ENCODE results near the gene EBF3.

GRCh38 chr10:129939416-129940275 is 24.4 kb downstream of the EBF3 start:
- TF ChIP-seq CTCF (conservative IDR thresholded peaks at IDR 0.05) (no peak), EZH2 (IDR thresholded peaks at IDR 0.05; ENCODE audit: low read depth) (no peak)

Measured in PC-9 (cell line).